Effector memory CD4-positive, alpha-beta T cell (primary cell): Measurements from ENCODE around the gene SKAP1.
"Not testable (repeated sequence)": the region's sequence is repeated elsewhere in the genome, so short reads cannot be mapped to it uniquely, and the experiment has no call there.

ENCODE experiments used
- DNase-seq, 3 donors: peaks; one replicate each; pipeline ENCODE4 v3.0.0-alpha.2; 2020
- H3K27ac ChIP-seq: 2 replicates; pipeline ENCODE4 v1.7.0; 2013; ENCODE audit warnings: mild to moderate bottlenecking, low read length, moderate library complexity; ENCODE audit not compliant: insufficient read depth, poor library complexity, severe bottlenecking
- H3K27me3 ChIP-seq: replicated peaks from 2 replicates; pipeline ENCODE4 v1.7.0; 2013; ENCODE audit warnings: mild to moderate bottlenecking, low read length; ENCODE audit not compliant: insufficient read depth, control insufficient read depth, poor library complexity, severe bottlenecking
- H3K36me3 ChIP-seq: 2 replicates; pipeline ENCODE4 v1.7.0; 2013; ENCODE audit warnings: mild to moderate bottlenecking, low read length, moderate library complexity; ENCODE audit not compliant: control insufficient read depth, insufficient read depth
- H3K4me1 ChIP-seq: 2 replicates; pipeline ENCODE4 v1.7.0; 2013; ENCODE audit warnings: low read length, mild to moderate bottlenecking; ENCODE audit not compliant: control insufficient read depth, insufficient read depth, poor library complexity, severe bottlenecking
- H3K4me3 ChIP-seq: 2 replicates; pipeline ENCODE4 v1.7.0; 2013; ENCODE audit warnings: low read length, low read depth, mild to moderate bottlenecking; ENCODE audit not compliant: insufficient read depth, poor library complexity, severe bottlenecking
- H3K9me3 ChIP-seq: 2 replicates; pipeline ENCODE4 v1.7.0; 2013; ENCODE audit warnings: mild to moderate bottlenecking, low read length, moderate library complexity; ENCODE audit not compliant: control insufficient read depth

SKAP1 gene

GRCh38 chr17:48356866-48357265 lies 73.1 kb downstream of the SKAP1 start:
- no peaks in the 10 kb centered on the region for H3K9me3 ChIP-seq
- peaks cover 5% of the 10 kb centered on the region for H3K4me1 ChIP-seq
- H3K27me3 ChIP-seq = no peaks in the 10 kb centered on the region
- no peak overlapping the region for H3K4me3 ChIP-seq
- peaks cover 3% of the 10 kb centered on the region for H3K36me3 ChIP-seq
- H3K27ac ChIP-seq = no peak overlapping the region
- DNase-seq = no peak

GRCh38 chr17:48352630-48353029 lies 77.4 kb downstream of the SKAP1 start:
- no peaks in the 10 kb centered on the region for H3K36me3 ChIP-seq
- H3K4me1 ChIP-seq = peaks cover 6% of the 10 kb centered on the region
- H3K9me3 ChIP-seq = no peaks in the 10 kb centered on the region
- H3K27me3 ChIP-seq = no peaks in the 10 kb centered on the region
- H3K4me3 ChIP-seq = no peak overlapping the region
- no peak overlapping the region for H3K27ac ChIP-seq
- no peak for DNase-seq

- Histone ChIP-seq H3K36me3 (no peaks in the 10 kb centered on the region), H3K27me3 (no peaks in the 10 kb centered on the region), H3K4me1 (peaks cover 6% of the 10 kb centered on the region), H3K27ac (no peak overlapping the region), H3K4me3 (no peak overlapping the region), H3K9me3 (no peaks in the 10 kb centered on the region)
- no peak for DNase-seq
Measured at GRCh38 chr17:48351911-48352332, 78.1 kb downstream of the SKAP1 start.

DNA sequence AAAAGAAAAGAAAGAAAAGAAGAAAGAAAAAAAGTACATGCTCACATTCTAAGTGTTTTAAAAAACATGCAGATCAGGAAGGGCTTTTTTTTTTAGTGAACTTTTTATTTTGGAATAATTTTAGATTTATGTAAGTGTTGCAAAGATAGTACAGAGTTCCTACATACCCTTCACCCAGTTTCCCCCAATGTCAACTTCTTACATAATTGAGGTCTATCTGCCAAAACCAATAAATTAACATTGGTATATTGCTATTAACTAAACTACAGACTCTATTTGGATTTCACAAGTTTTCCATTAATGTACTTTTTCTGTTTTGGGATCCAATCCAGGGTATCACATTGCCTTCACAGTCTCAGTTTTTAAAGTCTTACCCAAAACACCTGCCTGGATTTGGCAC lies 81.7 kb downstream of the SKAP1 start:
- no peak overlapping the region for H3K4me3 ChIP-seq
- H3K9me3 ChIP-seq = no peaks in the 10 kb centered on the region
- H3K4me1 ChIP-seq = peaks cover 6% of the 10 kb centered on the region
- H3K36me3 ChIP-seq = peaks cover 23% of the 10 kb centered on the region
- no peaks in the 10 kb centered on the region for H3K27me3 ChIP-seq
- no peak for DNase-seq
- no peak overlapping the region for H3K27ac ChIP-seq

GRCh38 chr17:48347177-48347576 lies 82.8 kb downstream of the SKAP1 start:
- H3K27ac ChIP-seq = no peak overlapping the region
- peaks cover 4% of the 10 kb centered on the region for H3K4me1 ChIP-seq
- no peak overlapping the region for H3K4me3 ChIP-seq
- no peaks in the 10 kb centered on the region for H3K27me3 ChIP-seq
- DNase-seq = no peak
- no peaks in the 10 kb centered on the region for H3K9me3 ChIP-seq
- H3K36me3 ChIP-seq = peaks cover 27% of the 10 kb centered on the region

- Histone ChIP-seq H3K4me3 (no peak overlapping the region), H3K4me1 (no peaks in the 10 kb centered on the region), H3K27me3 (no peaks in the 10 kb centered on the region), H3K36me3 (peaks cover 38% of the 10 kb centered on the region), H3K9me3 (no peaks in the 10 kb centered on the region), H3K27ac (no peak overlapping the region)
- DNase-seq = no peak
Measured at GRCh38 chr17:48344251-48344650, 85.8 kb downstream of the SKAP1 start.

DNA sequence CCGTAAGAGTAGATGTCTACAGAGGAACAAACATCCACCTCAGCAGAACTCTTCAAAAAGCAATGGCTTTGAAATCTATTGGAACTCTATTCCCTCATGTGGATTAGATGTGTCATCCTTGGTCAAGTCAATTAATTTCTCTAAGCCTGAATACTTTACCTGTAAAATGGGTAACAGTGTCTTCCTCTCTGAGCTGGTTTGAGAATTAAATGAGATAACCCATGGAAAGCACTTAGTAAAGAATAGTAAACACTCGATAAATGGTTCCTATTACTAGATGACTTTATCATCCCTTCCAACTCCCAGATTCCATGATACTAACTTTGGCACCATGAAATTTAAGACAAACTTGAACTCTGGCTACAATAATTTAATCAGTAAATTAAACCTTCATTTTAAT lies 89.1 kb downstream of the SKAP1 start:
- DNase-seq = no peak
- peaks cover 48% of the 10 kb centered on the region for H3K36me3 ChIP-seq
- no peaks in the 10 kb centered on the region for H3K9me3 ChIP-seq
- H3K4me1 ChIP-seq = no peaks in the 10 kb centered on the region
- no peak overlapping the region for H3K27ac ChIP-seq
- H3K27me3 ChIP-seq = no peaks in the 10 kb centered on the region
- H3K4me3 ChIP-seq = no peak overlapping the region

GRCh38 chr17:48338720-48339119 lies 91.3 kb downstream of the SKAP1 start:
- Histone ChIP-seq H3K9me3 (no peaks in the 10 kb centered on the region), H3K4me1 (no peaks in the 10 kb centered on the region), H3K36me3 (peaks cover 27% of the 10 kb centered on the region), H3K4me3 (no peak overlapping the region), H3K27ac (no peak overlapping the region), H3K27me3 (no peaks in the 10 kb centered on the region)
- no peak for DNase-seq

GRCh38 chr17:48337903-48338302 lies 92.1 kb downstream of the SKAP1 start:
- not testable (repeated sequence) for H3K27ac ChIP-seq, H3K4me3 ChIP-seq, H3K4me1 ChIP-seq, H3K27me3 ChIP-seq, DNase-seq, H3K9me3 ChIP-seq
- H3K36me3 ChIP-seq = peaks cover 22% of the 10 kb centered on the region

- no peak overlapping the region for H3K4me3 ChIP-seq
- DNase-seq = no peak
- peaks cover 19% of the 10 kb centered on the region for H3K36me3 ChIP-seq
- H3K27ac ChIP-seq = no peak overlapping the region
- no peaks in the 10 kb centered on the region for H3K9me3 ChIP-seq
- no peaks in the 10 kb centered on the region for H3K4me1 ChIP-seq
- H3K27me3 ChIP-seq = no peaks in the 10 kb centered on the region
Measured at GRCh38 chr17:48336986-48337385, 93.0 kb downstream of the SKAP1 start.
